ENCODE measurements around the gene BIRC3.

GRCh38 chr11:102313238-102313940, 3.9 kb upstream of the BIRC3 start:
- no peak for TF ChIP-seq CTCF (IDR thresholded peaks at IDR 0.05)
- TF ChIP-seq POLR2A (IDR thresholded peaks at IDR 0.05): no peak

All from breast epithelium (tissue), 3 donors.